ENCODE results near the gene DTX1. TPM values are rescaled to one million over a fixed set of nuclear protein-coding genes. Genes with fewer than 3 reads are reported as not detected.
"Not testable (repeated sequence)": the region's sequence is repeated elsewhere in the genome, so short reads cannot be mapped to it uniquely, and the experiment has no call there.

The DTX1 gene
- total and polyA plus RNA-seq, 2 donors (not counting 1 experiment from before 2014, with no cell fraction given): 47.0 to 49.5 TPM

GRCh38 chr12:113140706-113141105 lies 84.2 kb downstream of the DTX1 start:
- Histone ChIP-seq H3K27me3 (replicated peaks in 1 of 4; ENCODE audit: control extremely low read depth in 1 of 4, control insufficient read depth in 3 of 4, insufficient read depth in 4 of 4, low read length in 3 of 4) (peaks cover 0 to 8% (median 3%) of the 10 kb centered on the region in 4 experiments), H3K79me2 (ENCODE audit: control insufficient read depth, insufficient read depth, low read length) (no peaks in the 10 kb centered on the region), H3K9me3 (ENCODE audit: control extremely low read depth in 1 of 3, control insufficient read depth in 2 of 3, insufficient read depth in 1 of 3, low read length in 2 of 3) (no peaks in the 10 kb centered on the region), H3K27ac (ENCODE audit: low read length in 2 of 2) (no peak overlapping the region), H4K20me1 (ENCODE audit: control insufficient read depth, insufficient read depth, low read length, poor library complexity, severe bottlenecking) (no peaks in the 10 kb centered on the region), H2AFZ (ENCODE audit: insufficient read depth, low read depth, low read length, poor library complexity, severe bottlenecking) (no peak overlapping the region), H3K36me3 (replicated peaks in 1 of 2; ENCODE audit: control extremely low read depth in 1 of 2, control insufficient read depth in 1 of 2, extremely low read depth in 1 of 2, insufficient read depth in 2 of 2, low read length in 1 of 2) (no peaks in the 10 kb centered on the region), H3K9ac (ENCODE audit: low read length) (no peak overlapping the region), H3K4me2 (replicated peaks; ENCODE audit: low read depth, low read length, poor library complexity, severe bottlenecking) (no peak overlapping the region), H3K4me3 (ENCODE audit: control extremely low read depth in 1 of 5, extremely low read depth in 1 of 5, insufficient read depth in 1 of 5, low read depth in 2 of 5, low read length in 4 of 5) (no peak overlapping the region), H3K4me1 (ENCODE audit: control insufficient read depth in 2 of 2, insufficient read depth in 2 of 2, low read length in 2 of 2) (peaks cover 22 to 29% of the 10 kb centered on the region in 2 donors)
- no peak for DNase-seq
- H3K27me3 Mint-ChIP-seq: peaks cover 6% of the 10 kb centered on the region
- no peaks in the 10 kb centered on the region for H3K9me3 Mint-ChIP-seq (ENCODE audit: insufficient read depth)
- WGBS (ENCODE audit: insufficient coverage): 93% methylated on average over 3 of the region's 7 CpGs
- no peak overlapping the region for H3K4me3 Mint-ChIP-seq
- no peak for ATAC-seq (ENCODE audit: low read depth)
- H3K4me1 Mint-ChIP-seq: peaks cover 30% of the 10 kb centered on the region
- TF ChIP-seq CTCF (IDR thresholded peaks at IDR 0.05): no peak
- TF ChIP-seq EZH2 (IDR thresholded peaks at IDR 0.05; ENCODE audit: borderline replicate concordance, insufficient read depth, low read depth, low read length, poor library complexity, severe bottlenecking): no peak
- ChIA-PET POLR2A (interaction anchor here (0.6 to 0.9 kb wide), 2 partner anchors 15 to 45 kb away, joined by 5 to 10 read pairs; no protein-coding TSS in a partner anchor), CTCF (interaction anchor here (0.8 to 1.3 kb wide), 2 partner anchors 12 to 34 kb away, joined by 3 to 4 read pairs; no protein-coding TSS in a partner anchor)
- intact Hi-C loops (cut with micrococcal nuclease): no loop called here
- no peak overlapping the region for H3K27ac Mint-ChIP-seq

GRCh38 chr12:113141716-113142115 lies 85.2 kb downstream of the DTX1 start:
- H3K4me3 ChIP-seq (ENCODE audit: control extremely low read depth in 1 of 5, extremely low read depth in 1 of 5, insufficient read depth in 1 of 5, low read depth in 2 of 5, low read length in 4 of 5); H3K36me3 ChIP-seq (replicated peaks in 1 of 2; ENCODE audit: control extremely low read depth in 1 of 2, control insufficient read depth in 1 of 2, extremely low read depth in 1 of 2, insufficient read depth in 2 of 2, low read length in 1 of 2); DNase-seq; H3K27me3 ChIP-seq (replicated peaks in 1 of 4; ENCODE audit: control extremely low read depth in 1 of 4, control insufficient read depth in 3 of 4, insufficient read depth in 4 of 4, low read length in 3 of 4); intact Hi-C loops (cut with micrococcal nuclease); H3K9me3 ChIP-seq (ENCODE audit: control extremely low read depth in 1 of 3, control insufficient read depth in 2 of 3, insufficient read depth in 1 of 3, low read length in 2 of 3); H3K9me3 Mint-ChIP-seq (ENCODE audit: insufficient read depth); H3K27me3 Mint-ChIP-seq; H4K20me1 ChIP-seq (ENCODE audit: control insufficient read depth, insufficient read depth, low read length, poor library complexity, severe bottlenecking); H3K79me2 ChIP-seq (ENCODE audit: control insufficient read depth, insufficient read depth, low read length); ATAC-seq (ENCODE audit: low read depth); H3K9ac ChIP-seq (ENCODE audit: low read length): not testable (repeated sequence)
- Mint-ChIP-seq H3K4me1 (peaks cover 21% of the 10 kb centered on the region), H3K4me3 (peak overlapping the region; percentile 17), H3K27ac (peak overlapping the region; percentile 72)
- POLR2A ChIA-PET: interaction anchor here (0.7 kb wide), 1 partner anchor 11 kb away, joined by 4 read pairs; no protein-coding TSS in a partner anchor
- Histone ChIP-seq H3K4me2 (replicated peaks; ENCODE audit: low read depth, low read length, poor library complexity, severe bottlenecking) (peak overlapping the region; percentile 53), H2AFZ (ENCODE audit: insufficient read depth, low read depth, low read length, poor library complexity, severe bottlenecking) (peak overlapping the region; percentile 44), H3K4me1 (ENCODE audit: control insufficient read depth in 2 of 2, insufficient read depth in 2 of 2, low read length in 2 of 2) (peaks cover 14 to 19% of the 10 kb centered on the region in 2 donors), H3K27ac (ENCODE audit: low read length in 2 of 2) (peak overlapping the region; percentile 48 to 51)
- 100% methylated on average over 1 of the region's 3 CpGs for WGBS (ENCODE audit: insufficient coverage)
- CTCF ChIA-PET: interaction anchor here (1.8 kb wide), 1 partner anchor 32 kb away, joined by 8 read pairs; no protein-coding TSS in a partner anchor
